Glomerular visceral epithelial cell (primary cell): ENCODE data around the gene SH2D2A.

ENCODE experiments used
- DNase-seq: peaks from one replicate; pipeline ENCODE4 v3.0.0-alpha.2; 2016; ENCODE audit errors: extremely low spot score

SH2D2A gene

GRCh38 chr1:156803086-156803851, 13.4 kb downstream of the SH2D2A start:
- no peak for DNase-seq

- DNase-seq = no peak
Measured at GRCh38 chr1:156802421-156802935, 14.2 kb downstream of the SH2D2A start.

- DNase-seq = no peak
Measured at GRCh38 chr1:156801409-156802121, 15.1 kb downstream of the SH2D2A start.

GRCh38 chr1:156797212-156797871, 19.3 kb downstream of the SH2D2A start:
- peak; percentile 65 for DNase-seq

- DNase-seq = peak; percentile 75
Measured at GRCh38 chr1:156796340-156797097, 20.1 kb downstream of the SH2D2A start.

GRCh38 chr1:156795787-156796186, 20.9 kb downstream of the SH2D2A start:
- DNase-seq = peak; percentile 68

GRCh38 chr1:156795374-156795733, 21.3 kb downstream of the SH2D2A start:
- DNase-seq = no peak

- peak; percentile 61 for DNase-seq
Measured at GRCh38 chr1:156794506-156795373, 21.9 kb downstream of the SH2D2A start.

GRCh38 chr1:156789621-156790318, 26.9 kb downstream of the SH2D2A start:
- DNase-seq = no peak

- DNase-seq = no peak
Measured at GRCh38 chr1:156788136-156788535, 28.5 kb downstream of the SH2D2A start.

- no peak for DNase-seq
Measured at GRCh38 chr1:156786640-156787039, 30.0 kb downstream of the SH2D2A start.

GRCh38 chr1:156785458-156785857, 31.2 kb downstream of the SH2D2A start:
- DNase-seq = no peak

GRCh38 chr1:156781585-156782186, 35.0 kb downstream of the SH2D2A start:
- DNase-seq = peak; percentile 69

GRCh38 chr1:156777573-156777972, 39.1 kb downstream of the SH2D2A start:
- DNase-seq = no peak

GRCh38 chr1:156776942-156777341, 39.7 kb downstream of the SH2D2A start:
- DNase-seq = no peak

GRCh38 chr1:156775799-156776198, 40.8 kb downstream of the SH2D2A start:
- no peak for DNase-seq

- DNase-seq = no peak
Measured at GRCh38 chr1:156773607-156774006, 43.0 kb downstream of the SH2D2A start.

- DNase-seq = no peak
Measured at GRCh38 chr1:156772728-156773497, 43.7 kb downstream of the SH2D2A start.

- DNase-seq = no peak
Measured at GRCh38 chr1:156772222-156772621, 44.4 kb downstream of the SH2D2A start.
